Measurements from ENCODE around the gene SPNS3.

The SPNS3 gene

DNA sequence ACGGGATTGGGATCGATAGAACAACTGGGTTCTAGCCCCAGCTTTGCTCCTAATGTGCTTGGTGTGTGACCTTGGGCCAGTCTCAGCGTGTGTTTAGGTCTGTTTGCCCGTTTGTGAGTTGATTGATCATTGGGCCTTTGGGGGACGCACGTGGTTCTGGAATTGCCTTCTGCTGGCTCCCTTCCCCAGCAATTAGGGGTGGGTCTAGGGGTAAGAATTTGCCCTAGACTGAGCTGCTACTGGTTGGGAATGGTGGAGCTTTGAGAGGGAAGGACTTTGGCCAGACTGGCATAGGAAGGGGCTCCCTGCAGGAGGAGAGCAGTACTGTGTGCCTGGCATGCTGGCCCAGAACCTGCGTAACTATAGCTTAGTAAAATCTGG is 66.4 kb downstream of the SPNS3 start:
- Histone ChIP-seq H3K79me1 (ENCODE audit: low read depth, low read length) (no peaks in the 10 kb centered on the region), H3K4me2 (ENCODE audit: insufficient read depth, low read length, poor library complexity, severe bottlenecking) (no peak overlapping the region), H3K23ac (ENCODE audit: low read depth, low read length, poor library complexity) (peak overlapping the region; percentile 60), H3K27me3 (ENCODE audit: control insufficient read depth in 3 of 3, insufficient read depth in 3 of 3, low read depth in 1 of 3, low read length in 3 of 3) (peaks cover 11 to 80% (median 45%) of the 10 kb centered on the region in 3 experiments), H3K4me1 (ENCODE audit: control insufficient read depth in 2 of 2, insufficient read depth in 1 of 2, low read depth in 1 of 2, low read length in 2 of 2) (peaks cover 2 to 18% of the 10 kb centered on the region in 2 donors), H2BK120ac (ENCODE audit: low read depth, low read length) (no peak overlapping the region), H3K36me3 (replicated peaks in 1 of 2; ENCODE audit: control insufficient read depth in 2 of 2, insufficient read depth in 2 of 2, low read length in 2 of 2) (no peaks in the 10 kb centered on the region), H2AFZ (ENCODE audit: low read length) (peak overlapping the region; percentile 53), H3K9me3 (replicated peaks in 1 of 2; ENCODE audit: control insufficient read depth in 2 of 2, insufficient read depth in 1 of 2, low read depth in 1 of 2, low read length in 2 of 2) (no peaks in the 10 kb centered on the region), H3K18ac (ENCODE audit: low read length) (peak overlapping the region; percentile 5), H2BK15ac (ENCODE audit: low read length) (no peak overlapping the region), H2AK5ac (ENCODE audit: low read depth, low read length) (peak overlapping the region; percentile 68), H3K4me3 (ENCODE audit: low read length in 2 of 2) (no peak overlapping the region), H2BK5ac (ENCODE audit: low read length) (no peak overlapping the region), H3K27ac (replicated peaks; ENCODE audit: low read length) (no peak overlapping the region), H3K9ac (ENCODE audit: low read depth, low read length, poor library complexity) (no peak overlapping the region), H4K91ac (ENCODE audit: low read depth, low read length, poor library complexity) (no peak overlapping the region), H3K4ac (ENCODE audit: low read length) (no peak overlapping the region), H3K14ac (ENCODE audit: low read length) (no peak overlapping the region), H4K8ac (ENCODE audit: low read depth, low read length) (no peak overlapping the region), H2BK12ac (ENCODE audit: low read length) (no peak overlapping the region)
- DNase-seq (ENCODE audit: low spot score): no peak
- WGBS, 2 donors (ENCODE audit: extremely low coverage in 2 of 2, insufficient read length in 2 of 2, insufficient replicate concordance in 1 of 2): no CpG with 5 or more reads among the region's 7 CpGs

GRCh38 chr17:4501295-4501949 is 67.7 kb downstream of the SPNS3 start:
- H3K14ac ChIP-seq (ENCODE audit: low read length): no peak overlapping the region
- H2BK12ac ChIP-seq (ENCODE audit: low read length): no peak overlapping the region
- no peak overlapping the region for H3K9ac ChIP-seq (ENCODE audit: low read depth, low read length, poor library complexity)
- no peak overlapping the region for H3K18ac ChIP-seq (ENCODE audit: low read length)
- no peaks in the 10 kb centered on the region for H3K79me1 ChIP-seq (ENCODE audit: low read depth, low read length)
- WGBS, 2 donors (ENCODE audit: extremely low coverage in 2 of 2, insufficient read length in 2 of 2, insufficient replicate concordance in 1 of 2): no CpG with 5 or more reads among the region's 3 CpGs
- no peak overlapping the region for H4K91ac ChIP-seq (ENCODE audit: low read depth, low read length, poor library complexity)
- H3K9me3 ChIP-seq (replicated peaks in 1 of 2; ENCODE audit: control insufficient read depth in 2 of 2, insufficient read depth in 1 of 2, low read depth in 1 of 2, low read length in 2 of 2): no peaks in the 10 kb centered on the region
- H2BK15ac ChIP-seq (ENCODE audit: low read length): no peak overlapping the region
- H3K36me3 ChIP-seq (replicated peaks in 1 of 2; ENCODE audit: control insufficient read depth in 2 of 2, insufficient read depth in 2 of 2, low read length in 2 of 2): no peaks in the 10 kb centered on the region
- H3K27ac ChIP-seq (replicated peaks; ENCODE audit: low read length): no peak overlapping the region
- H3K27me3 ChIP-seq (ENCODE audit: control insufficient read depth in 3 of 3, insufficient read depth in 3 of 3, low read depth in 1 of 3, low read length in 3 of 3): peaks cover 11 to 89% (median 45%) of the 10 kb centered on the region in 3 experiments
- no peak overlapping the region for H4K8ac ChIP-seq (ENCODE audit: low read depth, low read length)
- H2BK120ac ChIP-seq (ENCODE audit: low read depth, low read length): no peak overlapping the region
- H3K4ac ChIP-seq (ENCODE audit: low read length): no peak overlapping the region
- no peak overlapping the region for H2AK5ac ChIP-seq (ENCODE audit: low read depth, low read length)
- DNase-seq (ENCODE audit: low spot score): no peak
- no peak overlapping the region for H2BK5ac ChIP-seq (ENCODE audit: low read length)
- H3K4me2 ChIP-seq (ENCODE audit: insufficient read depth, low read length, poor library complexity, severe bottlenecking): no peak overlapping the region
- peaks cover 2 to 18% of the 10 kb centered on the region in 2 donors for H3K4me1 ChIP-seq (ENCODE audit: control insufficient read depth in 2 of 2, insufficient read depth in 1 of 2, low read depth in 1 of 2, low read length in 2 of 2)
- no peak overlapping the region for H3K23ac ChIP-seq (ENCODE audit: low read depth, low read length, poor library complexity)
- no peak overlapping the region for H2AFZ ChIP-seq (ENCODE audit: low read length)
- H3K4me3 ChIP-seq (ENCODE audit: low read length in 2 of 2): no peak overlapping the region

GRCh38 chr17:4502466-4503154 is 68.9 kb downstream of the SPNS3 start:
- WGBS, 2 donors (ENCODE audit: extremely low coverage in 2 of 2, insufficient read length in 2 of 2, insufficient replicate concordance in 1 of 2): no CpG with 5 or more reads among the region's 18 CpGs
- peaks cover 2 to 16% of the 10 kb centered on the region in 2 donors for H3K4me1 ChIP-seq (ENCODE audit: control insufficient read depth in 2 of 2, insufficient read depth in 1 of 2, low read depth in 1 of 2, low read length in 2 of 2)
- H3K27me3 ChIP-seq (ENCODE audit: control insufficient read depth in 3 of 3, insufficient read depth in 3 of 3, low read depth in 1 of 3, low read length in 3 of 3): peaks cover 11 to 79% (median 36%) of the 10 kb centered on the region in 3 experiments
- no peak overlapping the region for H4K8ac ChIP-seq (ENCODE audit: low read depth, low read length)
- H3K14ac ChIP-seq (ENCODE audit: low read length): no peak overlapping the region
- no peak overlapping the region for H3K23ac ChIP-seq (ENCODE audit: low read depth, low read length, poor library complexity)
- no peaks in the 10 kb centered on the region for H3K79me1 ChIP-seq (ENCODE audit: low read depth, low read length)
- no peak overlapping the region for H3K4ac ChIP-seq (ENCODE audit: low read length)
- H2BK120ac ChIP-seq (ENCODE audit: low read depth, low read length): no peak overlapping the region
- no peaks in the 10 kb centered on the region for H3K36me3 ChIP-seq (replicated peaks in 1 of 2; ENCODE audit: control insufficient read depth in 2 of 2, insufficient read depth in 2 of 2, low read length in 2 of 2)
- DNase-seq (ENCODE audit: low spot score): no peak
- no peak overlapping the region for H2AFZ ChIP-seq (ENCODE audit: low read length)
- no peak overlapping the region for H3K27ac ChIP-seq (replicated peaks; ENCODE audit: low read length)
- peak overlapping the region; percentile 25 for H3K18ac ChIP-seq (ENCODE audit: low read length)
- H3K4me3 ChIP-seq (ENCODE audit: low read length in 2 of 2): no peak overlapping the region
- H3K4me2 ChIP-seq (ENCODE audit: insufficient read depth, low read length, poor library complexity, severe bottlenecking): no peak overlapping the region
- H4K91ac ChIP-seq (ENCODE audit: low read depth, low read length, poor library complexity): no peak overlapping the region
- H2BK12ac ChIP-seq (ENCODE audit: low read length): no peak overlapping the region
- no peak overlapping the region for H3K9ac ChIP-seq (ENCODE audit: low read depth, low read length, poor library complexity)
- H2AK5ac ChIP-seq (ENCODE audit: low read depth, low read length): no peak overlapping the region
- H2BK5ac ChIP-seq (ENCODE audit: low read length): no peak overlapping the region
- H2BK15ac ChIP-seq (ENCODE audit: low read length): no peak overlapping the region
- H3K9me3 ChIP-seq (replicated peaks in 1 of 2; ENCODE audit: control insufficient read depth in 2 of 2, insufficient read depth in 1 of 2, low read depth in 1 of 2, low read length in 2 of 2): no peaks in the 10 kb centered on the region

GRCh38 chr17:4503283-4504025 is 69.7 kb downstream of the SPNS3 start:
- Histone ChIP-seq H3K27me3 (ENCODE audit: control insufficient read depth in 3 of 3, insufficient read depth in 3 of 3, low read depth in 1 of 3, low read length in 3 of 3) (peaks cover 10 to 78% (median 28%) of the 10 kb centered on the region in 3 experiments), H3K4ac (ENCODE audit: low read length) (no peak overlapping the region), H3K79me1 (ENCODE audit: low read depth, low read length) (no peaks in the 10 kb centered on the region), H3K18ac (ENCODE audit: low read length) (peak overlapping the region; percentile 25), H4K8ac (ENCODE audit: low read depth, low read length) (no peak overlapping the region), H3K4me2 (ENCODE audit: insufficient read depth, low read length, poor library complexity, severe bottlenecking) (no peak overlapping the region), H2AFZ (ENCODE audit: low read length) (no peak overlapping the region), H2BK120ac (ENCODE audit: low read depth, low read length) (no peak overlapping the region), H3K36me3 (replicated peaks in 1 of 2; ENCODE audit: control insufficient read depth in 2 of 2, insufficient read depth in 2 of 2, low read length in 2 of 2) (no peaks in the 10 kb centered on the region), H3K23ac (ENCODE audit: low read depth, low read length, poor library complexity) (no peak overlapping the region), H2BK5ac (ENCODE audit: low read length) (no peak overlapping the region), H3K4me3 (ENCODE audit: low read length in 2 of 2) (no peak overlapping the region), H3K9me3 (replicated peaks in 1 of 2; ENCODE audit: control insufficient read depth in 2 of 2, insufficient read depth in 1 of 2, low read depth in 1 of 2, low read length in 2 of 2) (no peaks in the 10 kb centered on the region), H3K9ac (ENCODE audit: low read depth, low read length, poor library complexity) (no peak overlapping the region), H4K91ac (ENCODE audit: low read depth, low read length, poor library complexity) (no peak overlapping the region), H3K4me1 (ENCODE audit: control insufficient read depth in 2 of 2, insufficient read depth in 1 of 2, low read depth in 1 of 2, low read length in 2 of 2) (peaks cover 2 to 14% of the 10 kb centered on the region in 2 donors), H2BK12ac (ENCODE audit: low read length) (no peak overlapping the region), H2BK15ac (ENCODE audit: low read length) (no peak overlapping the region), H3K27ac (replicated peaks; ENCODE audit: low read length) (no peak overlapping the region), H3K14ac (ENCODE audit: low read length) (no peak overlapping the region), H2AK5ac (ENCODE audit: low read depth, low read length) (no peak overlapping the region)
- WGBS, 2 donors (ENCODE audit: extremely low coverage in 2 of 2, insufficient read length in 2 of 2, insufficient replicate concordance in 1 of 2): no CpG with 5 or more reads among the region's 4 CpGs
- DNase-seq (ENCODE audit: low spot score): no peak

Measured in neuronal stem cell (in vitro differentiated cells).